ENCODE results near the gene RNF144B. TPM values are rescaled to one million over a fixed set of nuclear protein-coding genes. Genes with fewer than 3 reads are reported as not detected.

The RNF144B gene
- total RNA-seq, 4 donors from 2014 or later: 8.4 to 47.0 (median 31.9) TPM

- intact Hi-C loops (cut with DNase I; ENCODE audit: low total_unique reads) (no loop called here), in situ Hi-C loops (cut with MboI; ENCODE audit: low sequenced_read_pairs in 4 of 4) (no loop called here)
- peak overlapping the region in 1 of 4 donors; percentile 24 for H3K4me3 ChIP-seq
- H3K4me1 ChIP-seq: peaks cover 54 to 71% of the 10 kb centered on the region in 2 donors
- peak; percentile 69 to 72 for ATAC-seq
- no peaks in the 10 kb centered on the region for H3K9me3 ChIP-seq
- H3K36me3 ChIP-seq: no peaks in the 10 kb centered on the region
- no peak for TF ChIP-seq CTCF (IDR thresholded peaks at IDR 0.05 in 4 of 5, conservative IDR thresholded peaks at IDR 0.05 in 1 of 5)
- TF ChIP-seq POLR2A (IDR thresholded peaks at IDR 0.05): no peak
- DNase-seq: no peak
- H3K27ac ChIP-seq: peak overlapping the region; percentile 83 to 93 (median 86)
- H3K27me3 ChIP-seq: no peaks in the 10 kb centered on the region
These were observed 29.2 kb downstream of the RNF144B start for GRCh38 chr6:18416341-18416679.

GRCh38 chr6:18420328-18420727 is 33.2 kb downstream of the RNF144B start:
- intact Hi-C loops (cut with DNase I; ENCODE audit: low total_unique reads) (no loop called here), in situ Hi-C loops (cut with MboI; ENCODE audit: low sequenced_read_pairs in 4 of 4) (no loop called here)
- Histone ChIP-seq H3K36me3 (no peaks in the 10 kb centered on the region), H3K27ac (peak overlapping the region; percentile 28 to 93 (median 64)), H3K9me3 (no peaks in the 10 kb centered on the region), H3K4me1 (peaks cover 65 to 78% of the 10 kb centered on the region in 2 donors), H3K27me3 (no peaks in the 10 kb centered on the region), H3K4me3 (no peak overlapping the region)
- TF ChIP-seq POLR2A (IDR thresholded peaks at IDR 0.05): no peak
- no peak for TF ChIP-seq CTCF (IDR thresholded peaks at IDR 0.05 in 4 of 5, conservative IDR thresholded peaks at IDR 0.05 in 1 of 5)
- DNase-seq: no peak
- ATAC-seq: no peak

GRCh38 chr6:18422136-18422535 is 35.0 kb downstream of the RNF144B start:
- intact Hi-C loops (cut with DNase I; ENCODE audit: low total_unique reads) (no loop called here), in situ Hi-C loops (cut with MboI; ENCODE audit: low sequenced_read_pairs in 4 of 4) (no loop called here)
- H3K36me3 ChIP-seq: no peaks in the 10 kb centered on the region
- peak overlapping the region; percentile 46 to 93 (median 64) for H3K27ac ChIP-seq
- ATAC-seq (no peak), DNase-seq (no peak)
- H3K4me1 ChIP-seq: peaks cover 70 to 75% of the 10 kb centered on the region in 2 donors
- TF ChIP-seq CTCF (IDR thresholded peaks at IDR 0.05 in 4 of 5, conservative IDR thresholded peaks at IDR 0.05 in 1 of 5) (no peak), POLR2A (IDR thresholded peaks at IDR 0.05) (no peak)
- no peak overlapping the region for H3K4me3 ChIP-seq
- no peaks in the 10 kb centered on the region for H3K9me3 ChIP-seq
- no peaks in the 10 kb centered on the region for H3K27me3 ChIP-seq

- TF ChIP-seq CTCF (IDR thresholded peaks at IDR 0.05 in 4 of 5, conservative IDR thresholded peaks at IDR 0.05 in 1 of 5): no peak
- no peak for TF ChIP-seq POLR2A (IDR thresholded peaks at IDR 0.05)
These were observed 36.3 kb downstream of the RNF144B start for GRCh38 chr6:18423426-18423825.

GRCh38 chr6:18424201-18424600 is 37.1 kb downstream of the RNF144B start:
- intact Hi-C loops (cut with DNase I; ENCODE audit: low total_unique reads) (no loop called here), in situ Hi-C loops (cut with MboI; ENCODE audit: low sequenced_read_pairs in 4 of 4) (no loop called here)
- no peak overlapping the region for H3K4me3 ChIP-seq

More at GRCh38 chr6:18423426-18423825, 36.3 kb downstream of the RNF144B start:
- in situ Hi-C loops (cut with MboI; ENCODE audit: low sequenced_read_pairs in 4 of 4): no loop called here
- DNase-seq: no peak
- H3K36me3 ChIP-seq: no peaks in the 10 kb centered on the region
- no peak overlapping the region for H3K4me3 ChIP-seq
- ATAC-seq: peak in 1 of 2 donors; percentile 22
- H3K4me1 ChIP-seq: peaks cover 70 to 75% of the 10 kb centered on the region in 2 donors
- H3K9me3 ChIP-seq: no peaks in the 10 kb centered on the region
- H3K27me3 ChIP-seq: no peaks in the 10 kb centered on the region
- intact Hi-C loops (cut with DNase I; ENCODE audit: low total_unique reads): no loop called here
- peak overlapping the region in 3 of 4 donors; percentile 30 to 62 (median 59) for H3K27ac ChIP-seq

More at GRCh38 chr6:18424201-18424600, 37.1 kb downstream of the RNF144B start:
- peak overlapping the region; percentile 4 to 62 (median 44) for H3K27ac ChIP-seq
- no peaks in the 10 kb centered on the region for H3K36me3 ChIP-seq
- H3K4me1 ChIP-seq: peaks cover 75 to 77% of the 10 kb centered on the region in 2 donors
- H3K9me3 ChIP-seq: no peaks in the 10 kb centered on the region
- no peak for TF ChIP-seq POLR2A (IDR thresholded peaks at IDR 0.05)
- TF ChIP-seq CTCF (IDR thresholded peaks at IDR 0.05 in 4 of 5, conservative IDR thresholded peaks at IDR 0.05 in 1 of 5): no peak
- no peaks in the 10 kb centered on the region for H3K27me3 ChIP-seq
- DNase-seq (no peak), ATAC-seq (no peak)
